ACC112 (cell line): ENCODE measurements around the gene SH3RF1.
"Not testable (repeated sequence)": the region's sequence is repeated elsewhere in the genome, so short reads cannot be mapped to it uniquely, and the experiment has no call there.

Experiments
- H2AFZ ChIP-seq: fragments of 200-600 bp; sonication (generic); one replicate; pipeline ENCODE4 v1.6.0; 2017; ENCODE audit warnings: antibody characterized with exemption, low read length; ENCODE audit not compliant: unreplicated experiment
- H3K27ac ChIP-seq: fragments of 200-600 bp; sonication (generic); 2 replicates; pipeline ENCODE4 v1.5.1; 2014; ENCODE audit warnings: low read depth, mild to moderate bottlenecking, antibody characterized with exemption, low read length, moderate library complexity
- H3K27me3 ChIP-seq: fragments of 200-600 bp; sonication (generic); 2 replicates; pipeline ENCODE4 v1.6.1; 2014; ENCODE audit warnings: mild to moderate bottlenecking, antibody characterized with exemption, low read length, moderate library complexity, mixed read lengths; ENCODE audit not compliant: insufficient read depth
- H3K36me3 ChIP-seq: fragments of 200-600 bp; sonication (generic); 2 replicates; pipeline ENCODE4 v1.6.1; 2016; ENCODE audit warnings: mild to moderate bottlenecking, antibody characterized with exemption, low read length, moderate library complexity, mixed read lengths; ENCODE audit not compliant: insufficient read depth
- H3K4me1 ChIP-seq: fragments of 200-600 bp; sonication (generic); one replicate; pipeline ENCODE4 v1.6.1; 2016; ENCODE audit warnings: low read length, mixed read lengths; ENCODE audit not compliant: insufficient read depth, unreplicated experiment, control insufficient read depth
- H3K4me3 ChIP-seq: fragments of 200-600 bp; sonication (generic); 2 replicates; pipeline ENCODE4 v1.5.1; 2014; ENCODE audit warnings: mild to moderate bottlenecking, low read depth, low read length
- H3K79me2 ChIP-seq: fragments of 200-600 bp; sonication (generic); one replicate; pipeline ENCODE4 v1.6.0; 2016; ENCODE audit warnings: low read length; ENCODE audit not compliant: control insufficient read depth, unreplicated experiment, insufficient read depth

The SH3RF1 gene

GRCh38 chr4:169184686-169185085 is 86.1 kb downstream of the SH3RF1 start:
- H3K4me1 ChIP-seq: peaks cover 40% of the 10 kb centered on the region
- peaks cover 7% of the 10 kb centered on the region; the same call in 1 of the 2 replicates for H3K36me3 ChIP-seq
- no peak overlapping the region for H3K27ac ChIP-seq
- H3K27me3 ChIP-seq: no peaks in the 10 kb centered on the region
- no peak overlapping the region for H3K4me3 ChIP-seq
- H3K79me2 ChIP-seq: peaks cover 89% of the 10 kb centered on the region
- H2AFZ ChIP-seq: no peak overlapping the region

- H3K79me2 ChIP-seq: peaks cover 89% of the 10 kb centered on the region
- no peak overlapping the region for H3K4me3 ChIP-seq
- no peak overlapping the region for H3K27ac ChIP-seq
Measured at GRCh38 chr4:169184236-169184635, 86.5 kb downstream of the SH3RF1 start.

GRCh38 chr4:169183581-169183980 is 87.2 kb downstream of the SH3RF1 start:
- no peaks in the 10 kb centered on the region for H3K27me3 ChIP-seq
- peaks cover 29% of the 10 kb centered on the region for H3K4me1 ChIP-seq
- no peak overlapping the region for H3K4me3 ChIP-seq
- H3K79me2 ChIP-seq: peaks cover 89% of the 10 kb centered on the region
- H3K36me3 ChIP-seq: peaks cover 7% of the 10 kb centered on the region
- H3K27ac ChIP-seq: no peak overlapping the region
- no peak overlapping the region for H2AFZ ChIP-seq

More at GRCh38 chr4:169184236-169184635, 86.5 kb downstream of the SH3RF1 start:
- H3K36me3 ChIP-seq: peaks cover 7% of the 10 kb centered on the region
- peaks cover 36% of the 10 kb centered on the region for H3K4me1 ChIP-seq
- H3K27me3 ChIP-seq: no peaks in the 10 kb centered on the region
- H2AFZ ChIP-seq: no peak overlapping the region

GRCh38 chr4:169179609-169180521 is 90.9 kb downstream of the SH3RF1 start:
- Histone ChIP-seq H2AFZ (no peak overlapping the region), H3K4me3 (no peak overlapping the region), H3K27ac (no peak overlapping the region), H3K4me1 (peaks cover 23% of the 10 kb centered on the region), H3K79me2 (peaks cover 87% of the 10 kb centered on the region), H3K36me3 (peaks cover 9% of the 10 kb centered on the region), H3K27me3 (no peaks in the 10 kb centered on the region)

- not testable (repeated sequence) for H3K27me3 ChIP-seq, H3K4me3 ChIP-seq, H3K27ac ChIP-seq, H3K36me3 ChIP-seq, H2AFZ ChIP-seq
- H3K79me2 ChIP-seq: peaks cover 88% of the 10 kb centered on the region
- peaks cover 12% of the 10 kb centered on the region for H3K4me1 ChIP-seq
Measured at GRCh38 chr4:169178092-169178491, 92.7 kb downstream of the SH3RF1 start.

GRCh38 chr4:169175476-169175875 is 95.3 kb downstream of the SH3RF1 start:
- H3K27ac ChIP-seq: no peak overlapping the region
- peaks cover 27% of the 10 kb centered on the region for H3K4me1 ChIP-seq
- H3K27me3 ChIP-seq: no peaks in the 10 kb centered on the region
- no peak overlapping the region for H3K4me3 ChIP-seq
- H3K36me3 ChIP-seq: peaks cover 9% of the 10 kb centered on the region
- H2AFZ ChIP-seq: no peak overlapping the region
- H3K79me2 ChIP-seq: peaks cover 91% of the 10 kb centered on the region

GRCh38 chr4:169175035-169175434 is 95.7 kb downstream of the SH3RF1 start:
- Histone ChIP-seq H3K27ac (no peak overlapping the region), H3K4me3 (no peak overlapping the region), H3K27me3 (no peaks in the 10 kb centered on the region), H3K4me1 (peaks cover 23% of the 10 kb centered on the region), H2AFZ (no peak overlapping the region), H3K36me3 (peaks cover 6% of the 10 kb centered on the region), H3K79me2 (peaks cover 91% of the 10 kb centered on the region)

- Histone ChIP-seq H3K79me2 (peaks cover 88% of the 10 kb centered on the region), H2AFZ (no peak overlapping the region), H3K27ac (no peak overlapping the region), H3K4me1 (peaks cover 21% of the 10 kb centered on the region), H3K36me3 (peaks cover 6% of the 10 kb centered on the region; the same call in 1 of the 2 replicates), H3K27me3 (no peaks in the 10 kb centered on the region), H3K4me3 (no peak overlapping the region)
Measured at GRCh38 chr4:169174247-169174646, 96.5 kb downstream of the SH3RF1 start.

- H3K79me2 ChIP-seq: peaks cover 87% of the 10 kb centered on the region
Measured at GRCh38 chr4:169167957-169168858, 102.5 kb downstream of the SH3RF1 start.

GRCh38 chr4:169164669-169165415 is 105.9 kb downstream of the SH3RF1 start:
- Histone ChIP-seq H3K79me2 (peaks cover 86% of the 10 kb centered on the region), H3K27me3 (no peaks in the 10 kb centered on the region), H2AFZ (no peak overlapping the region), H3K27ac (peak overlapping the region; percentile 61), H3K4me1 (peaks cover 77% of the 10 kb centered on the region), H3K36me3 (no peaks in the 10 kb centered on the region), H3K4me3 (no peak overlapping the region; the same call in 1 of the 2 replicates)

More at GRCh38 chr4:169167957-169168858, 102.5 kb downstream of the SH3RF1 start:
- peak overlapping the region; percentile 14 for H3K27ac ChIP-seq
- H3K36me3 ChIP-seq: no peaks in the 10 kb centered on the region
- no peak overlapping the region for H2AFZ ChIP-seq
- H3K4me1 ChIP-seq: peaks cover 63% of the 10 kb centered on the region
- peak overlapping the region; percentile 22; the same call in 1 of the 2 replicates for H3K4me3 ChIP-seq
- H3K27me3 ChIP-seq: no peaks in the 10 kb centered on the region
